SK-N-SH treated with all-trans-retinoic acid at 6 μM for 48 hours (cell line): Measurements from ENCODE around the gene UNC5B.

Source experiments
- ATAC-seq: fragments of 200-7000 bp; cut with Tn5 transposase; 3 replicates; pipeline ENCODE4 v1.9.1; 2020; ENCODE audit warnings: mild to moderate bottlenecking, moderate library complexity
- ARNTL ChIP-seq: fragments of 450-650 bp; formaldehyde crosslinking; IDR thresholded peaks from 2 replicates; pipeline ENCODE4 v1.5.0; 2020; ENCODE audit warnings: low read depth, mild to moderate bottlenecking, moderate library complexity, borderline replicate concordance
- BACH2 ChIP-seq: fragments of 250-450 bp; sonication (Bioruptor Pico); IDR thresholded peaks from 2 replicates; pipeline ENCODE4 v1.9.0; 2021; ENCODE audit warnings: mild to moderate bottlenecking, borderline replicate concordance
- CREB5 ChIP-seq: fragments of 250-450 bp; sonication (Bioruptor Pico); IDR thresholded peaks from 2 replicates; pipeline ENCODE4 v1.5.1; 2020; ENCODE audit warnings: low read depth, mild to moderate bottlenecking, moderate library complexity
- CSDC2 ChIP-seq: fragments of 250-450 bp; sonication (Bioruptor Pico); IDR thresholded peaks from 2 replicates; pipeline ENCODE4 v1.5.0; 2020; ENCODE audit warnings: mild to moderate bottlenecking, moderate library complexity
- CSRNP3 ChIP-seq: fragments of 250-450 bp; sonication (Bioruptor Pico); IDR thresholded peaks from 2 replicates; pipeline ENCODE4 v1.5.1; 2021; ENCODE audit warnings: mild to moderate bottlenecking, moderate library complexity
- ESRRG ChIP-seq: fragments of 250-450 bp; sonication (Bioruptor Pico); IDR thresholded peaks from 2 replicates; pipeline ENCODE4 v1.6.1; 2021; ENCODE audit warnings: mild to moderate bottlenecking
- GLIS3 ChIP-seq: fragments of 250-450 bp; sonication (Bioruptor Pico); IDR thresholded peaks from 2 replicates; pipeline ENCODE4 v1.5.0; 2020; ENCODE audit warnings: mild to moderate bottlenecking, moderate library complexity
- ISL1 ChIP-seq: fragments of 250-450 bp; sonication (Bioruptor Pico); IDR thresholded peaks from 2 replicates; pipeline ENCODE4 v2.1.2; 2022; ENCODE audit warnings: mild to moderate bottlenecking, moderate library complexity
- OSR1 ChIP-seq: fragments of 250-450 bp; sonication (Bioruptor Pico); IDR thresholded peaks from 2 replicates; pipeline ENCODE4 v1.8.0; 2022; ENCODE audit warnings: moderate library complexity, mild to moderate bottlenecking, inconsistent platforms
- PATZ1 ChIP-seq: fragments of 250-450 bp; sonication (Bioruptor Pico); IDR thresholded peaks from 2 replicates; pipeline ENCODE4 v1.8.0; 2020; ENCODE audit warnings: mild to moderate bottlenecking, moderate library complexity, borderline replicate concordance
- POU6F1 ChIP-seq: fragments of 250-450 bp; sonication (Bioruptor Pico); IDR thresholded peaks from 2 replicates; pipeline ENCODE4 v1.8.0; 2021; ENCODE audit warnings: low read depth, mild to moderate bottlenecking, moderate library complexity, borderline replicate concordance
- PPARA ChIP-seq: fragments of 250-450 bp; sonication (Bioruptor Pico); IDR thresholded peaks from 2 replicates; pipeline ENCODE4 v1.5.0; 2020; ENCODE audit warnings: mild to moderate bottlenecking, borderline replicate concordance
- RARB ChIP-seq: fragments of 250-450 bp; sonication (Bioruptor Pico); IDR thresholded peaks from 2 replicates; pipeline ENCODE4 v1.8.0; 2021; ENCODE audit warnings: mild to moderate bottlenecking, moderate library complexity
- SNAI2 ChIP-seq: fragments of 250-450 bp; sonication (Bioruptor Pico); IDR thresholded peaks from 2 replicates; pipeline ENCODE4 v1.5.0; 2020; ENCODE audit warnings: mild to moderate bottlenecking, moderate library complexity
- TCF4 ChIP-seq: fragments of 250-450 bp; sonication (Bioruptor Pico); IDR thresholded peaks from 2 replicates; pipeline ENCODE4 v1.8.0; 2021; ENCODE audit warnings: mild to moderate bottlenecking, moderate library complexity, borderline replicate concordance
- TOX ChIP-seq: fragments of 250-450 bp; sonication (Bioruptor Pico); IDR thresholded peaks from 2 replicates; pipeline ENCODE4 v1.8.0; 2021; ENCODE audit warnings: mild to moderate bottlenecking, moderate library complexity, borderline replicate concordance
- TSHZ2 ChIP-seq: fragments of 250-450 bp; sonication (Bioruptor Pico); IDR thresholded peaks from 2 replicates; pipeline ENCODE4 v1.5.0; 2020; ENCODE audit warnings: mild to moderate bottlenecking, moderate library complexity
- ZC3H10 ChIP-seq: fragments of 250-450 bp; sonication (Bioruptor Pico); IDR thresholded peaks from 2 replicates; pipeline ENCODE4 v1.5.1; 2021; ENCODE audit warnings: mild to moderate bottlenecking, moderate library complexity
- ZFP3 ChIP-seq: fragments of 250-450 bp; sonication (Bioruptor Pico); IDR thresholded peaks from 2 replicates; pipeline ENCODE4 v1.5.0; 2020; ENCODE audit warnings: mild to moderate bottlenecking, moderate library complexity
- ZFP30 ChIP-seq: fragments of 450-650 bp; formaldehyde crosslinking; IDR thresholded peaks from 2 replicates; pipeline ENCODE4 v1.5.0; 2022; ENCODE audit warnings: mild to moderate bottlenecking, moderate library complexity
- ZNF565 ChIP-seq: fragments of 450-650 bp; formaldehyde crosslinking; conservative IDR thresholded peaks from 2 replicates; pipeline ENCODE4 v1.5.0; 2020; ENCODE audit warnings: low read depth, mild to moderate bottlenecking, moderate library complexity
- ZNF70 ChIP-seq: fragments of 450-650 bp; formaldehyde crosslinking; IDR thresholded peaks from 2 replicates; pipeline ENCODE4 v1.5.0; 2020; ENCODE audit warnings: mild to moderate bottlenecking, moderate library complexity
- ZNF8 ChIP-seq: fragments of 450-650 bp; formaldehyde crosslinking; IDR thresholded peaks from 2 replicates; pipeline ENCODE4 v1.5.0; 2020; ENCODE audit warnings: mild to moderate bottlenecking, moderate library complexity

Gene UNC5B

GRCh38 chr10:71336632-71337031 lies 124.3 kb downstream of the UNC5B start:
- ATAC-seq: no peak
- no peak for TF ChIP-seq ZFP3 (CRISPR knock-in tag)
- TF ChIP-seq ZC3H10 (CRISPR knock-in tag): no peak
- TF ChIP-seq ZNF8 (CRISPR knock-in tag): no peak
- TF ChIP-seq TCF4: no peak

GRCh38 chr10:71337219-71337701 lies 124.9 kb downstream of the UNC5B start:
- ATAC-seq: no peak
- TF ChIP-seq ZNF565 (CRISPR knock-in tag) (no peak), GLIS3 (CRISPR knock-in tag) (no peak), BACH2 (CRISPR knock-in tag) (no peak), PATZ1 (CRISPR knock-in tag) (no peak), ZFP3 (CRISPR knock-in tag) (no peak), ESRRG (no peak), ARNTL (CRISPR knock-in tag) (no peak), ISL1 (CRISPR knock-in tag) (no peak), CSRNP3 (no peak), ZNF70 (CRISPR knock-in tag) (no peak), TOX (CRISPR knock-in tag) (no peak), ZNF8 (CRISPR knock-in tag) (no peak), ZC3H10 (CRISPR knock-in tag) (no peak), RARB (CRISPR knock-in tag) (no peak), SNAI2 (CRISPR knock-in tag) (no peak), CREB5 (CRISPR knock-in tag) (no peak), POU6F1 (CRISPR knock-in tag) (no peak), OSR1 (CRISPR knock-in tag) (no peak), CSDC2 (CRISPR knock-in tag) (no peak)

GRCh38 chr10:71338728-71339495 lies 126.5 kb downstream of the UNC5B start:
- ATAC-seq: no peak
- TF ChIP-seq CSRNP3: no peak
- no peak for TF ChIP-seq CSDC2 (CRISPR knock-in tag)
- no peak for TF ChIP-seq ZNF70 (CRISPR knock-in tag)
- no peak for TF ChIP-seq PATZ1 (CRISPR knock-in tag)
- no peak for TF ChIP-seq ZFP3 (CRISPR knock-in tag)
- TF ChIP-seq TSHZ2 (CRISPR knock-in tag): no peak
- no peak for TF ChIP-seq ARNTL (CRISPR knock-in tag)
- TF ChIP-seq ZNF565 (CRISPR knock-in tag): no peak
- TF ChIP-seq RARB (CRISPR knock-in tag): no peak
- no peak for TF ChIP-seq ZFP30 (CRISPR knock-in tag)
- TF ChIP-seq ESRRG: no peak
- no peak for TF ChIP-seq PPARA (CRISPR knock-in tag)
- no peak for TF ChIP-seq TOX (CRISPR knock-in tag)
